CD4-positive, alpha-beta T cell treated with Interleukin-10 for 1 hour (primary cell): Measurements from ENCODE around the gene PGAP3.

Source experiments
- DNase-seq: peaks from one replicate; pipeline ENCODE4 v3.0.0-alpha.2; 2020

PGAP3 gene

GRCh38 chr17:39633570-39634183, 54.2 kb downstream of the PGAP3 start:
- DNase-seq, result no peak

DNA sequence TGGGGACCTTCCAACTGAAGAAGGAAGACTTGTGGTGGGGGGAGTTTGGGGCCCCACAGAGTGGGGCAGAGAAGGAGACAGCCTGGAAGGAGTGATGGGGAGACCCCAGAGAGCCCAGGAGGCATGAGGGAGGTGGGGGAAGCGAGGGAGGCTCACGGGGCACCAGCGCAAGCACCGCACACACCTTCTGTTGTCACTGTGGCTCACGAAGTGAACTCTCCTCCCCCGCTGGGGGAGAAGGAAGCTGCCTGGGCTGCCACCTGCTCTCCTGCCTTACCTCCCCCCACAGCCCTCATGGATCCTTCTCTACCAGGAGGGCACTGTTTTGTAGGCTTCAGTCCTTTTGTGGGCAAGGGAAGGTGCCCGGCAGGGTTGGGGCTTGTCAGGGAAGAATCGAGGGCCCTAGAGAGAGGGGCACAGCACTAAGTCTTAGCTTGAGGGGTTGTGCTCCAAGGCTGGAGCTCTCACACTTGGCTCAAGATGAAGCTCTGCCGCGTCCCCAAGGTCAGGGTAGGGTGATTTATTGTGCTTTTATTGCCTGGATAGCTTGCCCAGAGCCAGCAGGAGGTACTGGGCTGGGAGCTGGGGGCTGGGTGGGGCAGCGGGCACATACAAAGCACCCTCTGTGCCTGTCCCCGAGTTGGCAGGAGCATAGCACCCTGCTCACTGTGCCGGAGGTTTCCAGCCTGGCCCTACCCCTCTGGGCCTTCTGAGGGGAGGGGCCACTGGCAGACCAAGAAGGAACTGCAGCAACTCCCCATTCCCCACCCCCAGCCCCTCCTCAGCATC, 55.5 kb downstream of the PGAP3 start:
- DNase-seq, result no peak

GRCh38 chr17:39631403-39631802, 56.5 kb downstream of the PGAP3 start:
- no peak for DNase-seq

DNA sequence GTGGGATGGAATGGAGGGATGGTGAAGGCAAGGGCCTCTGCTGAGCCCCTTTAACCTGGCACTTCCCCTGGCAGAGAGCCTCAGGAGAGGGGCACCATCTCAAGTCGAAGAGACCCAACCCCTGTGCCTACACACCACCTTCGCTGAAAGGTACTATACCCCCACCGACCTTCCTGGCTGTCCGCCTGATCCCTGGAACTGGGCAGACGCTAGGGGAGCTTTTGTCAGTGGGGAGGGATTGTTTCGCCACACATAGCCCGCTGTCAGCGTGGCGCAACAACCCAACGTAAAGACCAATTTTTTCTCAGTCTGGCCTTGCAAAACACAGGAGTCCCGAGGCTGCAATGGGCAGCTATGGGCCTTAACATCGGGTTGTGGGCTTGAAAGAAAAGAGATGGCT, 58.0 kb downstream of the PGAP3 start:
- no peak for DNase-seq

DNA sequence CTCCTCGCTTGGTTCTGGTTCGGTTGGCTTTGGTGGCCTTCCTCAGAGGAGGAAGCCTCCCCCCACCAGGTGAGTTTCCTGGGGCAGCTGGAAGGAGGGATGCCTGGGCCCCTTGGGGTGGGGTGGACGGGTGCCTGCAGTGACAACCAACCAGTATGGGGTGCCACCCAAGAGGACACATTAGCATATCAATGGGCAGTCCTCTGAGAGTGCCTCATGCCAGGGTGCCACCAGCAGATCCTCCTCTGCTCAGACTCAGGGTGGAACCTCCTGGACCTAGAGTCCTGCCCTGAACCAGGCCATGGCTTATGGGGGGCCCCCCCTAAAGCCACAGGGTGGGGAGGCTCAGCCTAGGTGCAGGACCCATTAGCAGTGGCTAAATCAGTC, 58.4 kb downstream of the PGAP3 start:
- no peak for DNase-seq

- no peak for DNase-seq
Measured at GRCh38 chr17:39628655-39629493, 59.0 kb downstream of the PGAP3 start.

GRCh38 chr17:39627712-39628516, 59.9 kb downstream of the PGAP3 start:
- DNase-seq, result no peak

GRCh38 chr17:39627047-39627711, 60.7 kb downstream of the PGAP3 start:
- no peak for DNase-seq

- no peak for DNase-seq
Measured at GRCh38 chr17:39626171-39627046, 61.4 kb downstream of the PGAP3 start, which contains the start of gene PPP1R1B. TSS of gene PPP1R1B (plus strand) at chr17:39626952. CDS start at chr17:39627393, 441 bp downstream.

DNA sequence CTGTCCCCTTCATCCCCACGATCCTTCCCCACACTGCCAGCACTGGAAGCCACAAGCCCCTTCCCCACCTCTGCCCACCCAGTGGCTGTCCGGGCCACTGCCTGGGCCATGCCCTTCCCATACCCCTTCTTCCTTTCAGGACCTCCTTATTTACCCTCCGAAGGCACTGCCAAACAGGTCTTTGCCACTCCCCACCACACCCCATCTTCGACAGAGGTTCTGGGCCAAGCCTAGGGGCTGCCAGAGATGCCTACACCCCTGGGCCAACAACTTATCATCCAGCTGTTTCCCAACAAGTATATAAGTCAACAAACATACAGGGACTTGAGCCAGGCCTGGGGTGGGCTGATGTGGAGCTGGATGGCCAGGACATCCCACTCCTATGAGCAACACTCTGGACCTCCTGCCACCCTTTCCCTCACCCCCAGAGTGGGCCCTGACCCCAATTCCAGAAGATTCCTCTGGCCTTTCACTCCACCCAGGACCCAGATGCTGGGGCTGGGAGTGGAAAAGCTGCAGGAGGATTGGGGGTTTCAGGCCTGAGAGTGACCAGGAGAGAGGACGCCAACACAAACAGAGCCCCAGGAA, 62.6 kb downstream of the PGAP3 start:
- DNase-seq, result no peak

DNA sequence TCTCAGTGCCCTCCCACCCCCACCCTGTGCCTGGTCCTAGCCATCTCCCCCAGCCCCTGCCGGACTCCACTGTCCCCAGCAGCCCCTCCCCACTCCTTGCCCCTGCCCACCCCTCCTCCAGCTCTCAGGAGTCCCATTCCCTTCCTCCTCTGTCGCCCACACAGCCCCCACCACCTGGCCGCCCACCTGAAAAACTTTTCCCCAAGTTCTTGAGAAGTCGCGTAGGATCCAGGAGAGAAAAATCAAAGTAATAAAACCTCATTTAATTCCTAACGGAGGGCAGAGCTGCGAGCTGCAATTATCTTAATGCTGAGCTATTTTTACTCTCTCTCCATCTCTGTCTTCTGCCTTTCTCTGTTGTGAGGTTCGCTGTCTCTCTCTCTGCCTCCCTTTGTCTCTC, 63.5 kb downstream of the PGAP3 start:
- no peak for DNase-seq

DNA sequence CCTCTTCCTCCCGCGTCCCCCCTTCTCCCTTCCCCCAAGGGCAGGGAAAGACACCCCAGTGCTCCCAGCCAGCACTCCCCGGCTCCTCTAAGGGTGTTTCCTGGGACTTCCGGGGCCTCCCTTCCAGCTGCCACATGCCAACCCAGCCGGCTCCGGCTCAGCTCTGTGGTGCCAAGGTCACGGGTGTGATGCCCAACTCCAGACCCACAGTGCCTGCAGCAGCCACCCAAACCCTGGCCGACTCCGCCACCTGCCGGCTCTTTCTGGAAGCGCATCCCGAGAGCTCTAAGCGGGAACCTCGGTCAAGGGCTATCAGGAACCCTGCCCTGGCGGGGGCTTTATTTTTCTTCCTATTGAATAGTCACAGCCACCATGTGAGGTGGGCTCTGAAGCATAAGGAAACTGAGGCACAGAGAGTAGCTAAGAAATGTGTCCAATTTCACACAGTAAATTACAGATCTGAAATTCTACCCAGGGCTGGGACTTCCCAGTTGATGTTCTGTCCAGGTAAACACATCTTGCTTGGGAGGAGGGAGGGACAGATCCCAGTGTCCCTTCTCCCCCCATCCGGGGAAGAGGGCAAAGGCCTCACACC, 64.4 kb downstream of the PGAP3 start:
- DNase-seq, result peak; percentile 88

DNA sequence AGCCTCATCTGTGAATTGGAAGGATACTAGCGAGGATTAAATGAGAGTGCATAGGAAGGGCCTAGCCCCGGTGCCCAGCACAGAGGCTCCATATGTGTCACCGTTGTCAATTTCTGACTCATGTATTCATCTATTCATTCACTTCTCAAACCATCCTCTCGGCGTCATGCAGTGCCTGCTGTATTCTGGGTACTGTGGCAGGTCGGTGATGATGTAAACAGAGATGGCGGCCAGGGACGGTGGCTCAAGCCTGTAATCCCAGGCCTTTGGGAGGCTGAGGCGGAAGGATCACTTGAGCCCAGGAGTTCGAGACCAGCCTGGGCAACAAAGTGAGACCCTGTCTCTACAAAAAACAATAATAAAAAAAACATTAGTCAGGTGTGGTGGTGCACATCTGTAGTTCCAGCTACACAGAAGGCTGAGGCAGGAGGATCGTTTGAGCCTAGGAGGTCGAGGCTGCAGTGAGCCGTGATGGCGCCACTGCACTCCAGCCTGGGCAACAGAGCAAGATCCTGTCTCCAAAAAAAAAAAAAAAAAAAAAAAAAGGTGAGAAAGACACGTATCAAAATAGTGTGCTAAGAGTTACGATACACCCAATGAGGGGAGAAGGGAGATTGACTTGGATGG, 65.4 kb downstream of the PGAP3 start:
- peak; percentile 51 for DNase-seq

- DNase-seq, result peak; percentile 91
Measured at GRCh38 chr17:39621523-39622379, 66.1 kb downstream of the PGAP3 start.
